Esophagus squamous epithelium (tissue), 5 donors: ENCODE results near the gene NHEJ1. TPM values are rescaled to one million over a fixed set of nuclear protein-coding genes. Genes with fewer than 3 reads are reported as not detected.
A peak's percentile ranks its signal among the peaks of the same experiment; 100 is the strongest.

Source experiments
- DNase-seq: peaks from one replicate; lab custom pipeline; 2025; lab: John Stamatoyannopoulos, UW
- H3K27ac ChIP-seq, 4 donors: fragments of 200-600 bp; sonication (generic); one replicate each; pipeline ENCODE4 v1.5.1; 2016 to 2019; ENCODE audit warnings: mild to moderate bottlenecking in 1 of 4
- H3K27me3 ChIP-seq, 4 donors: fragments of 200-600 bp; sonication (generic); 1 replicate in 3 of 4; 2 replicates in 1 of 4; pipeline versions ENCODE4 v1.5.1 to v1.6.0; 2017 to 2021; ENCODE audit warnings: antibody characterized with exemption in 1 of 4
- H3K36me3 ChIP-seq, 3 donors: fragments of 200-600 bp; sonication (generic); one replicate each; pipeline ENCODE4 v1.5.1; 2016 to 2019
- H3K4me1 ChIP-seq, 3 donors: fragments of 200-600 bp; sonication (generic); one replicate each; pipeline ENCODE4 v1.5.1; 2017 to 2019
- H3K4me3 ChIP-seq, 4 donors: fragments of 200-600 bp; sonication (generic); 1 replicate in 3 of 4; 2 replicates in 1 of 4; pipeline ENCODE4 v1.5.1; 2016 to 2019; ENCODE audit warnings: mild to moderate bottlenecking in 2 of 4, moderate library complexity in 1 of 4
- H3K9me3 ChIP-seq, 3 donors: fragments of 200-600 bp; sonication (generic); one replicate each; pipeline ENCODE4 v1.5.1; 2016 to 2019
- POLR2A ChIP-seq, 4 donors: fragments of 450-650 bp; IDR thresholded peaks; one replicate each; pipeline ENCODE4 v1.6.1; 2017; ENCODE audit warnings: antibody characterized with exemption in 4 of 4, mild to moderate bottlenecking in 4 of 4, moderate library complexity in 3 of 4
- WGBS, 2 donors: methylation state at CpG; one replicate each; pipeline ENCODE4 v1.1.5; 2018; 5-methylcytosine and 5-hydroxymethylcytosine counted together
- intact Hi-C: fragments of 100-400 bp; cut with DNase I; formaldehyde crosslinking; loops from one replicate; pipeline ENCODE4 v1.15.0; 2022
- total RNA-seq, 4 donors: library from RNA; depleted of rRNA; stranded (reverse); fragments of >200 nt; gene quantifications; one replicate each; pipeline ENCODE4 v1.1.0, GENCODE V29; 2016
- TF ChIP-seq, protein P1 (sequence below), 6 experiments: fragments of 450-650 bp in 4 of 6; fragments of 200-600 bp in 2 of 6; sonication (generic) in 2 of 6; IDR thresholded peaks; one replicate each; pipeline ENCODE4 v1.5.1; 2016 to 2019; ENCODE audit warnings: antibody characterized with exemption in 6 of 6, mild to moderate bottlenecking in 4 of 6, moderate library complexity in 4 of 6
- donor health status: DM: yes; HTN: yes; CAD: no.

The NHEJ1 gene
- total RNA-seq, 4 donors from 2014 or later: 6.3 to 14.3 (median 9.7) TPM

DNA sequence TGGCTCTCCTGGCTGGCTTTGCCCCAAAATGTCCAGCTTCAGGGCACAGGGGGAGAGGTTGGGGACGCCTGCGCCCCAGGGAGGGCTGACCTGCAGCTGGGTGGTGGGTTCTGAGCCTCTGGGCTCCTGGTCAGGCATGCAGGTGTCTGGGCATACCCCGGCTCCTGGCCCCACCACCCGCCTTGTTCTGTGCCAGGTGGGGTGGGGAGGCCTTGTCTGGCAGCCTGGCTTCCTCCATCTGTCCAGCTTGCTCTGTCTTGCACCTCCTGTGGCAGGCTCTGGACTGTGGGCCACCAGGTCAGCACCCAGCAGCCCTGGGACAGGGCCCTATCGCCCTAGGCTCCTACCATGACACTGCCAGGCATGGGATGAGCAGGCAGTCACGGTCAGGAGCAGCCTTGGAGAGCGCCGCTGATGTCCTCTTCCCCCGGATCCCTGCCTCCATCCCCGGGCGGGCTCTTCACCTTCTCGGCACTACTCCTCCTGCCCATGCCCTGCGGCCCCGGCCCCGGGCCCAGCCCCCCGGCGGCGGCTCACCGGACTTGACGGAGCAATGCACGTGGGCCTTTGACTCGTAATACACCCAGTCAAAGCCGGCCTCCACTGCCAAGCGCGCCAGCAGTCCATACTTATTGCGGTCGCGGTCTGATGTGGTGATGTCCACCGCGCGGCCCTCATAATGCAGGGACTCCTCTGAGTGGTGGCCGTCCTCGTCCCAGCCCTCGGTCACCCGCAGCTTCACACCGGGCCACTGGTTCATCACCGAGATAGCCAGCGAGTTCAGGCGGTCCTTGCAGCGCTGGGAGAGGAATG lies 103.5 kb downstream of the NHEJ1 start:
- WGBS, 2 donors: 28% methylated on average over 5 of the region's 40 CpGs; no CpG with 5 or more reads in 1 of the 2 donors
- peaks cover 15 to 98% (median 39%) of the 10 kb centered on the region in 4 donors for H3K27me3 ChIP-seq
- no peaks in the 10 kb centered on the region for H3K36me3 ChIP-seq
- H3K4me1 ChIP-seq: peaks cover 34 to 46% (median 40%) of the 10 kb centered on the region in 3 donors
- H3K9me3 ChIP-seq: no peaks in the 10 kb centered on the region
- DNase-seq: no peak
- H3K27ac ChIP-seq: no peak overlapping the region
- intact Hi-C loops: loop anchor here (5.0 to 10.0 kb wide), 2 partner anchors 95 to 248 kb away; partner anchors contain the start of gene PTPRN
- H3K4me3 ChIP-seq: peak overlapping the region in 2 of 4 donors; percentile 8 to 39
- no peak for TF ChIP-seq POLR2A (IDR thresholded peaks at IDR 0.05)
- TF ChIP-seq, protein P1, sequence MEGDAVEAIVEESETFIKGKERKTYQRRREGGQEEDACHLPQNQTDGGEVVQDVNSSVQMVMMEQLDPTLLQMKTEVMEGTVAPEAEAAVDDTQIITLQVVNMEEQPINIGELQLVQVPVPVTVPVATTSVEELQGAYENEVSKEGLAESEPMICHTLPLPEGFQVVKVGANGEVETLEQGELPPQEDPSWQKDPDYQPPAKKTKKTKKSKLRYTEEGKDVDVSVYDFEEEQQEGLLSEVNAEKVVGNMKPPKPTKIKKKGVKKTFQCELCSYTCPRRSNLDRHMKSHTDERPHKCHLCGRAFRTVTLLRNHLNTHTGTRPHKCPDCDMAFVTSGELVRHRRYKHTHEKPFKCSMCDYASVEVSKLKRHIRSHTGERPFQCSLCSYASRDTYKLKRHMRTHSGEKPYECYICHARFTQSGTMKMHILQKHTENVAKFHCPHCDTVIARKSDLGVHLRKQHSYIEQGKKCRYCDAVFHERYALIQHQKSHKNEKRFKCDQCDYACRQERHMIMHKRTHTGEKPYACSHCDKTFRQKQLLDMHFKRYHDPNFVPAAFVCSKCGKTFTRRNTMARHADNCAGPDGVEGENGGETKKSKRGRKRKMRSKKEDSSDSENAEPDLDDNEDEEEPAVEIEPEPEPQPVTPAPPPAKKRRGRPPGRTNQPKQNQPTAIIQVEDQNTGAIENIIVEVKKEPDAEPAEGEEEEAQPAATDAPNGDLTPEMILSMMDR (IDR thresholded peaks at IDR 0.05): no peak

DNA sequence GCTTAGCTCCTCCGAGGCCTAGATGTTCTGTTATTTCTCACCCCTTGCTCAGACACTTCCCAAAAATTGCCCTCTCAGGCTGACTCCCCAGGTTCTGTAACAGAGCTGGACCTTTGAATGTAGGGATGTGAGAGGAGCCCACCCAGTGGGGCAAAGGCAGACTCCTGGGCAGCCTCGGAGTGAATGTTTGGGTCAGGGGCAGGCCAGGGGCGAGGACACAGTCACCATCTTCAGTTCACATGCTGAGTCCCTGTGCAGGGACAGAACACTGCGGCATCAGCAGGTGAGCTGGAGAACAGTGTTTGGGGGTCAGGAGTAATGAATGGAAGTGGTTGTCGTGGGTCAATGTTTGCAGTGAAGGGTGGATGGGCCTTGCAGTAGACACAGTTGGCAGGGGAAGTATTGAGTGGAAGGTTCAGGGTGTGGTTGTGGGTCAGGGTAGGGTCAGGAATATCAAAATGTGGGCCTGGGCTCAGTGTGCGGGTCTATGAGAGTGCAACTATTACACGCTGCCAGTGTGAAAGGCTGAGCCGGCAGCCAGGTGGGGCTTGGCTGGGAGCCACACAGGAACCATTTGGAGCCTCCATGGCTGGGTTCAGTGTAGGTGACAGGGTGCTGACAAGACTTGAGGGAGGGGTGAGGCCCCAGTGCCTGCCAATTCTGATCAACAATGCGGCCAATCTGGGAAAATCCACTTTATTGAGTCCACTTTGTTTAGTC lies 104.3 kb downstream of the NHEJ1 start:
- DNase-seq: no peak

DNA sequence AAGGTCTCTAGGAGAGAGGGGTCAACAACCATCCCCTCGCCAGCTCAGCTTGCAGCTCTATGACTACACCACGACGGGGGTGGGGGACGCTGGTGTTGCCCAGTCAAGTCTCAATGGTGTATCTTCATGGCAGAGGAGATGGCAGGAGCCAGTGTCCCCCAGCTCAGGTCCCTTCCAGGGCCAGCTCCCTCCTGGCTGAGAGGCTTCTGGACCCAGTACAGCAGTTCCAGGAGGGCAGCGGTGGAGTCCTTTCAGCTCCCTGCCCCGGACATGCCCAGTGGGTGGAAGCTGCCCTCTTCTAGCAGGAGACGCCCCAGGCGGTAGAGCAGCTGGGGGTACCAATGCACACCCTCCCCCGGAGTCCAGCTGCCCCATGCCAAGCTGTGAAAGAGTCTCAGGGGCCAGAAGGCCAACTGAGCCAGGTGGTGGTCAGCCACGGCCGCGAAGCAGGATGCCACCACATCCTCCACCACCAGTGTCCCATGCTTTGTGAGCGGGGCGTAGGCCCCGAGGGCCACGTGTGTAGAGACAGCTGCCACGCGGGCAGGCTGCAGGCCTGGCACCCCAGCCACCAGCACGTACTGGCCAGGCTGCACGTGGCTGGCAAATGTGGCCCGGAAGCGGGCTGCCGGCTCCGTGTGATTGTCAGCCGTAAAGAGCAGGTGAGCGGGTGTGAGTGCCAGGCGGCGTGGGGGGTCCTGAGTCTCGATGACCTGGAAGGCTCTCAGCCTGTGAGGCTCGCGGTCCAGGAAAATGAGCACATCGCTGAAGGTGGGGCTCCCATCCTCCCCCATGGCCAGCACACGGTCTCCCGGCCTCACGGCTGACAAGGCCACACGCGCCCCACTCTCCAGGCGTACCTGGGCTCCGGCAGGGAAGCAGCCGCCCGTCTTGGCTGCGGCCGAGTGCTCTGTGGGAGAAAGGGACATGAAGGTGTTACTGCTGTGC lies 105.4 kb downstream of the NHEJ1 start:
- peaks cover 30 to 33% (median 30%) of the 10 kb centered on the region in 3 donors for H3K4me1 ChIP-seq
- no peak for TF ChIP-seq POLR2A (IDR thresholded peaks at IDR 0.05)
- TF ChIP-seq, protein P1 (IDR thresholded peaks at IDR 0.05): no peak
- H3K4me3 ChIP-seq: no peak overlapping the region
- no peak for DNase-seq
- H3K27me3 ChIP-seq: peaks cover 13 to 98% (median 33%) of the 10 kb centered on the region in 4 donors
- no peaks in the 10 kb centered on the region for H3K9me3 ChIP-seq
- intact Hi-C loops: loop anchor here (5.0 to 10.0 kb wide), 2 partner anchors 97 to 250 kb away; partner anchors contain the start of gene PTPRN
- no peak overlapping the region for H3K27ac ChIP-seq
- no peaks in the 10 kb centered on the region for H3K36me3 ChIP-seq
- 71 to 80% methylated on average over 3 to 6 of the region's 43 CpGs for WGBS, 2 donors

More for the DNA sequence above, 104.3 kb downstream of the NHEJ1 start:
- WGBS, 2 donors: 58 to 63% methylated on average over 8 to 9 of the region's 9 CpGs
- H3K4me1 ChIP-seq: peaks cover 34 to 44% (median 40%) of the 10 kb centered on the region in 3 donors
- no peak overlapping the region for H3K27ac ChIP-seq
- H3K27me3 ChIP-seq: peaks cover 15 to 98% (median 37%) of the 10 kb centered on the region in 4 donors
- no peak for TF ChIP-seq POLR2A (IDR thresholded peaks at IDR 0.05)
- TF ChIP-seq, protein P1 (IDR thresholded peaks at IDR 0.05): no peak
- H3K36me3 ChIP-seq: no peaks in the 10 kb centered on the region
- intact Hi-C loops: loop anchor here (5.0 to 10.0 kb wide), 2 partner anchors 96 to 248 kb away; partner anchors contain the start of gene PTPRN
- H3K4me3 ChIP-seq: no peak overlapping the region
- no peaks in the 10 kb centered on the region for H3K9me3 ChIP-seq

DNA sequence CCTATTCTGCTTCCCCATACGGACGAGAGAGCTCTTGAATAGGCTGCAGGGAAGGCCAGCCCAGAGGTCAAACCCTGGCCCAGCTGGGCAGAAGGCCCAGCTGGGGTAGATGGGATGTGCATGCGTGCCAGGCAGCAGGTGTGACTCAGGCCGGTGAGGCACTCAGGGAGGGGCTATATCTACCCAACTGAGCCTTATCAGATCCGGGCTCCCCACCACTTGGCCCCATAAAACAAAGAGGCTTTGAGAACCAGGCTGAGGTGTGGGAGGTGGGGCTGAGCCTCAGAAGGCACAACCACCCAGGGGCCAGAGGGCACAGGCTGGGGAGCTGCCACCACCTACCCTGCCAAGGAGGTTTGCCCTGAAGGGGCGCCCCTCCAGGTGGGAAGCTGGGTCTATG lies 111.3 kb downstream of the NHEJ1 start:
- H3K27me3 ChIP-seq: peaks cover 0 to 96% (median 4%) of the 10 kb centered on the region in 4 donors
- no peak overlapping the region for H3K27ac ChIP-seq
- no peak for DNase-seq
- H3K4me3 ChIP-seq: no peak overlapping the region
- WGBS, 2 donors: 70 to 86% methylated on average over 2 of the region's 6 CpGs
- H3K9me3 ChIP-seq: no peaks in the 10 kb centered on the region
- intact Hi-C loops: no loop called here
- TF ChIP-seq, protein P1 (IDR thresholded peaks at IDR 0.05): no peak
- TF ChIP-seq POLR2A (IDR thresholded peaks at IDR 0.05): no peak
- no peaks in the 10 kb centered on the region for H3K4me1 ChIP-seq
- no peaks in the 10 kb centered on the region for H3K36me3 ChIP-seq
